AG09319 (cell line): ENCODE measurements around the gene GNG13.

ENCODE experiments used
- DNase-seq: peaks from one replicate; pipeline ENCODE4 v3.0.0-alpha.2; 2010; ENCODE audit warnings: low read depth; ENCODE audit errors: extremely low read depth
- TF ChIP-seq, protein P1 (sequence below): IDR thresholded peaks from 2 replicates; pipeline ENCODE4 v1.5.1; 2011; ENCODE audit warnings: low read depth, mild to moderate bottlenecking, inconsistent platforms, low read length, moderate library complexity

GNG13 gene

DNA sequence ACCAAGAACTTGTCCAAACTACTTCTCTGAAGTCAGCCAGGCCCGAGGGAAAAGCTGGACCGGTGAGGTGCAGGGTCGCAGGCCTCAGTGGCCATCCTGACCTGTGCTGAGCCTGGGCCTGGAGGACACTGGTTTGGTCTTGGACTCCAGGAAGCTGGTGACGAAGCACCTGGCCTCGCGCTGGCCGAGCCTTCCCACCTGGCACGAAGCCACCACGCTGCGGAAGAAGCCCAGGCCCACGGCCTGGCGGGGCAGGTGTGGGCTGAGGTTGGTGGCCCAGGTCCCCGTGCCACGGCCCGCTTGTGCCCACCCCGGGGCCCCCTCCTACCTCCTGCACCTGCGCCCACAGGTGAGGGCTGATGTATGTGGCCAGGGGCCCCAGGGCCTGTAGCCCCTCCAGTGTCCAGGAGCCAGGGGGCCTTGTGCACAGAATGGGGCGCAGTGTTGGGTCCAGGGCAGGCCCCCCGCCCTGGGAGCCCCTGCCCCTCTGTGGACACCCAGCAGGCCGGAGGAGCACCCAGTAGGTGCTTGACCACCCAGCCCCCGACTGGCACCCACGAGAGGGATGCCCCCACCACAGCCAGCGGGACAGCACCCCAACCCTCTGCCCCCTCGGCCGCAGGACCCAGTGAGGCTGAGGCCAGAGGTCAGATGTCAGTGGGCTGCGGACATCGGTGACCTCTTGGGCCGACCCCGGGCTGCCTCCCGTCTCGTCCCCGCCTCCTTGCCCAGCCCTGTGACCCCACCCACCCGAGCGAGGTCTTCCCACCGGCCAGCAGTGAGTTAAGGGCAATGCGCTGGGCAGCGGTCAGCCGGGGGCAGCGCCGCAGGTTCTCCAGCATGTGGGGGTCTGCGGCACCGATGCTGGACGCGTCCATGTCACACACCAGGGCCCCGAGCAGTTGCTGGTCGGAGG, 26.2 kb downstream of the GNG13 start:
- TF ChIP-seq, protein P1, sequence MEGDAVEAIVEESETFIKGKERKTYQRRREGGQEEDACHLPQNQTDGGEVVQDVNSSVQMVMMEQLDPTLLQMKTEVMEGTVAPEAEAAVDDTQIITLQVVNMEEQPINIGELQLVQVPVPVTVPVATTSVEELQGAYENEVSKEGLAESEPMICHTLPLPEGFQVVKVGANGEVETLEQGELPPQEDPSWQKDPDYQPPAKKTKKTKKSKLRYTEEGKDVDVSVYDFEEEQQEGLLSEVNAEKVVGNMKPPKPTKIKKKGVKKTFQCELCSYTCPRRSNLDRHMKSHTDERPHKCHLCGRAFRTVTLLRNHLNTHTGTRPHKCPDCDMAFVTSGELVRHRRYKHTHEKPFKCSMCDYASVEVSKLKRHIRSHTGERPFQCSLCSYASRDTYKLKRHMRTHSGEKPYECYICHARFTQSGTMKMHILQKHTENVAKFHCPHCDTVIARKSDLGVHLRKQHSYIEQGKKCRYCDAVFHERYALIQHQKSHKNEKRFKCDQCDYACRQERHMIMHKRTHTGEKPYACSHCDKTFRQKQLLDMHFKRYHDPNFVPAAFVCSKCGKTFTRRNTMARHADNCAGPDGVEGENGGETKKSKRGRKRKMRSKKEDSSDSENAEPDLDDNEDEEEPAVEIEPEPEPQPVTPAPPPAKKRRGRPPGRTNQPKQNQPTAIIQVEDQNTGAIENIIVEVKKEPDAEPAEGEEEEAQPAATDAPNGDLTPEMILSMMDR: no peak

DNA sequence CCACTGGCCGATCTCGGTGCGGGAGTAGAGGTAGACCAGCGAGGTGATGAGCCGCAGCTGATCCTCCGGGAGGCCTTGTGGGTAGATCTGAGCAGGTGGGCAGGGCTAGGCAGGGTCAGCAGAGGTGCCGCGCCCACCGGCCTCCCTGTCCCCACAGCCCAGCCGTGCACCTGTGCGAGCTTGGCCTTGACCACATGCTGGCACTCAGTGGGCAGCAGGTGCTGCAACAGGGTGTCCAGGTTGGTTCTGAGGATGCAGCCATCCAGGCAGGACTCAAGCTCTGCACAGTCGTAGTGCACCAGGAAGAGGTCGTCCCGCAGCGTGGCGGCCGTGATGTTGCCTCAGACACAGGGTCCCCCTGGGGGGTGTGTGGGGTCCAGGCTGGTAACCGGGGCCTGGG, 27.6 kb downstream of the GNG13 start:
- TF ChIP-seq, protein P1: no peak
- DNase-seq: no peak

More for the DNA sequence above, 26.2 kb downstream of the GNG13 start:
- no peak for DNase-seq

DNA sequence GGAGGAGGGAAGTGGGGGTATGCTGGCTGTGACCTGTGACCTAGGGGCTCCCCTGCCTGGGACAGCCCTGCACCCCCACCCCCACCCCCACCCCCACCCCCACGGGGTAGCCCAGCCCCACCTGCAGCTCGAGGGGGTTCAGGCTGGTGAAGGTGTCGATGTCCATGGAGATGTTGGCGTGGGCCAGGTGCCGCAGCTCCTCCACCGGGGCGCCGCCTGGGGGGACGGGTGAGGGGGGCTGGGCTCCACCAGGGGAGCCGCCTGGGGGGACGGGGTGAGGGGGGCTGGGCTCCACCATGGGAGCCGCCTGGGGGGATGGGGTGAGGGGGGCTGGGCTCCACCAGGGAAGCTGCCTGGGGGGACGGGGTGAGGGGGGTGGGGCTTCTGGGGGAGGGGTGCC, 30.1 kb downstream of the GNG13 start:
- no peak for DNase-seq
- TF ChIP-seq, protein P1: no peak

DNA sequence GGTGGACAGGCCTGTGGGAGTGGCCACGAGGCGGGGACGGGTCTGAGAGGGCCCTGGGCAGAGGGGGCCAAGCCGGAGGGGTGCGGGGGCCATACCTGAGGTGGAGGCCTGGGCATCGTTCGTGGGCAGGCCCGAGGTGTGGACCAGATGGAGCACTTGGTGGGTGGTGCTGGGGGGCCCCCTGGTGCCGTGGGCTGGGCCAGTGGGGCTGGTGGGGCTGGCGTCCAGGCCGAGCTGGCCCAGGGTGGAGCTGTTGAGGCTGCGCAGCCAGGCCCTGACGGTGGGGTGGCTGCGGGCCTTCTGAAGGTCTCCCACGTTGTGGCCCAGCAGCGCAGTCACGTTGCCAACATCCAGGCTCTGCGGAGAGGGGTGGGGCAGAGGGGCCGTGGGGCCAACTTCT, 30.6 kb downstream of the GNG13 start:
- no peak for DNase-seq
- TF ChIP-seq, protein P1: no peak

DNA sequence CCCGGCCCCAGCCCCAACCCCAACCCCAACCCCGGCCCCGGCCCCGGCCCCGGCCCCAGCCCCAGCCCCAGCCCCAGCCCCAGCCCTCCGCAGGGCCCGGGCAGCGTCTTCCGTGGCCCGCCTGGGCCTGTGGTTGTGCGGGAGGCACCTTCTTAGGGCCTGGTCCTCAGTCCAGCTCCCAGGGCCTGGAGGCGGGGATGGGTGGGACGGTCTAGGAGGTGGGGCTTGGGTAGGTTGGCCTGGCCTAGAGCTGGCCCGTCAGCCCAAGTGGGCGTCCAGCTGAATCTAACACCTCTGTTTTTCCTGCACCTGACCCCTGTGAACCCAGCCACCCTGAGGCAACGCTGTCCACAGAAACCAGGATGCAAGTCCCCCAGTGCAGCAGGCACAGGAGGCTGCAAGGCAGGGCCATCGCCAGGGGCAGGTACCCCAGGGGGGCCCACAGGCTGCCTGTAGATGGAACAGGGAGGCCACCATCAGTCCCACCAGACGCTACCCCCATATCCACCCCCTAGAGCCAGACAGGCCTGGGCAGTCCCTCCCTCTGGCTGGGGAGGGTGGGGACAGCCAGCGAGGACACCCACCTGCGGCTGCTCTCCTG, 31.2 kb downstream of the GNG13 start:
- TF ChIP-seq, protein P1: no peak
- DNase-seq: no peak

DNA sequence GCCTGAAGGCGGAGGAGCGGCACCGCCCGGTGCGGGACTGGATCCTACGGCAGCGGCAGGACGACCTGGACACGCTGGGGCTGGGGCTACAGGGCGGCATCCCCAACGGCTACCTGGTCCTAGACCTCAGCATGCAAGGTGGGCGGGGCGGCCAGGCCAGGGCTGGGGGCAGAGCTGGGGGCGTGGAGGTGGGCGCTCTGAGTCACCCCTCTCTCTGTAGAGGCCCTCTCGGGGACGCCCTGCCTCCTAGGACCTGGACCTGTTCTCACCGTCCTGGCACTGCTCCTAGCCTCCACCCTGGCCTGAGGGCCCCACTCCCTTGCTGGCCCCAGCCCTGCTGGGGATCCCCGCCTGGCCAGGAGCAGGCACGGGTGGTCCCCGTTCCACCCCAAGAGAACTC, 32.1 kb downstream of the GNG13 start:
- DNase-seq: no peak
- TF ChIP-seq, protein P1: no peak

DNA sequence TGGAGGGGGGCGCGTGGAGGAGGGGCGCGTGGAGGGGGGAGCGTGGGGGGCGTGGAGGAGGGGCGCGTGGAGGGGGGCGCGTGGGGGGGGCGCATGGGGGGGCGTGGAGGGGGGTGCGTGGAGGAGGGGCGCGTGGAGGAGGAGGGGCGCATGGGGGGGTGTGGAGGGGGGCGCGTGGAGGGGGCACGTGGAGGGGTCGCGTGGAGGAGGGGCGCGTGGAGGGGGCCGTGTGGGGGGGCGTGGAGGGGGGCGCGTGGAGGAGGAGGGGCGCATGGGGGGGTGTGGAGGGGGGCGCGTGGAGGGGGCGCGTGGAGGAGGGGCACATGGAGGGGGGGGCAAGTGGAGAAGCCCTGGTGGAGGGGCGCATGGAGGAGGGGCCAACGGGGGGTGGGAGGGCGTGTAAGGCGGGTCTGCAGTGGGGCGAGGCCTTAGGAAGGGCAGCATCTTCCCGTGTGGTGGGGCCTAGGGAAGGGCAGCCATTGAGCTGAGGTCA, 32.7 kb downstream of the GNG13 start:
- no peak for DNase-seq
- TF ChIP-seq, protein P1: no peak
